Nephron progenitor cell (in vitro differentiated cells): ENCODE measurements around the gene FRMD4A.

ENCODE experiments used
- DNase-seq: peaks from one replicate; pipeline ENCODE4 v3.0.0; 2021
- H3K27ac Mint-ChIP-seq: 2 replicates; pipeline ENCODE4 v1.8.0; 2021; ENCODE audit warnings: mild to moderate bottlenecking, moderate library complexity, mixed read lengths
- H3K27me3 Mint-ChIP-seq: 2 replicates; pipeline ENCODE4 v1.8.0; 2021; ENCODE audit warnings: mild to moderate bottlenecking, low read depth, mixed read lengths; ENCODE audit not compliant: poor library complexity
- H3K36me3 Mint-ChIP-seq: 2 replicates; pipeline ENCODE4 v1.8.0; 2021; ENCODE audit warnings: low read depth, mixed read lengths
- H3K4me1 Mint-ChIP-seq: 2 replicates; pipeline ENCODE4 v1.8.0; 2021; ENCODE audit warnings: mixed read lengths
- H3K4me3 Mint-ChIP-seq: 2 replicates; pipeline ENCODE4 v1.8.0; 2021; ENCODE audit warnings: mild to moderate bottlenecking, moderate library complexity, mixed read lengths
- H3K9me3 Mint-ChIP-seq: 2 replicates; pipeline ENCODE4 v1.8.0; 2021; ENCODE audit warnings: mild to moderate bottlenecking, moderate library complexity, mixed read lengths
- CTCF ChIP-seq: fragments of 200-600 bp; sonication (generic); IDR thresholded peaks from 2 replicates; pipeline ENCODE4 v1.5.0; 2021; ENCODE audit warnings: antibody characterized with exemption

FRMD4A gene

GRCh38 chr10:14024329-14025202 is 306.2 kb downstream of the FRMD4A start:
- Mint-ChIP-seq H3K36me3 (peaks cover 5% of the 10 kb centered on the region), H3K4me1 (peaks cover 54% of the 10 kb centered on the region)

GRCh38 chr10:14023673-14024328 is 306.9 kb downstream of the FRMD4A start:
- H3K4me3 Mint-ChIP-seq = no peak overlapping the region
- TF ChIP-seq CTCF = no peak
- peaks cover 9% of the 10 kb centered on the region for H3K36me3 Mint-ChIP-seq
- H3K27ac Mint-ChIP-seq = peak overlapping the region; percentile 46
- DNase-seq = no peak
- H3K27me3 Mint-ChIP-seq = peaks cover 8% of the 10 kb centered on the region
- H3K9me3 Mint-ChIP-seq = peaks cover 7% of the 10 kb centered on the region
- peaks cover 54% of the 10 kb centered on the region for H3K4me1 Mint-ChIP-seq

More at GRCh38 chr10:14024329-14025202, 306.2 kb downstream of the FRMD4A start:
- H3K27ac Mint-ChIP-seq = peak overlapping the region; percentile 46
- peaks cover 8% of the 10 kb centered on the region for H3K9me3 Mint-ChIP-seq
- TF ChIP-seq CTCF = no peak
- peaks cover 8% of the 10 kb centered on the region for H3K27me3 Mint-ChIP-seq
- no peak overlapping the region for H3K4me3 Mint-ChIP-seq
- no peak for DNase-seq

- Mint-ChIP-seq H3K4me1 (peaks cover 54% of the 10 kb centered on the region), H3K36me3 (peaks cover 15% of the 10 kb centered on the region), H3K27me3 (peaks cover 8% of the 10 kb centered on the region), H3K4me3 (no peak overlapping the region), H3K27ac (peak overlapping the region; percentile 14), H3K9me3 (peaks cover 14% of the 10 kb centered on the region)
- no peak for DNase-seq
- no peak for TF ChIP-seq CTCF
These were observed 307.6 kb downstream of the FRMD4A start for GRCh38 chr10:14022954-14023672.

GRCh38 chr10:14022052-14022451 is 308.7 kb downstream of the FRMD4A start:
- DNase-seq = no peak
- Mint-ChIP-seq H3K27me3 (peaks cover 8% of the 10 kb centered on the region), H3K27ac (no peak overlapping the region), H3K9me3 (peaks cover 18% of the 10 kb centered on the region), H3K4me3 (no peak overlapping the region), H3K4me1 (peaks cover 63% of the 10 kb centered on the region), H3K36me3 (peaks cover 23% of the 10 kb centered on the region)
- TF ChIP-seq CTCF = no peak

- Mint-ChIP-seq H3K4me3 (no peak overlapping the region), H3K27ac (no peak overlapping the region), H3K4me1 (peaks cover 76% of the 10 kb centered on the region), H3K27me3 (peaks cover 11% of the 10 kb centered on the region), H3K9me3 (peaks cover 18% of the 10 kb centered on the region), H3K36me3 (peaks cover 23% of the 10 kb centered on the region)
- no peak for TF ChIP-seq CTCF
- DNase-seq = no peak
These were observed 310.6 kb downstream of the FRMD4A start for GRCh38 chr10:14020037-14020664.
